H9 (cell line): ENCODE measurements around the gene C13orf42. TPM values are rescaled to one million over a fixed set of nuclear protein-coding genes. Genes with fewer than 3 reads are reported as not detected.

Source experiments
- DNase-seq: peaks from one replicate; pipeline ENCODE4 v3.0.0-alpha.2; 2017
- H2AFZ ChIP-seq: one replicate; pipeline ENCODE4 v1.6.1; 2013; ENCODE audit warnings: mild to moderate bottlenecking, low read length, control low read depth, moderate library complexity
- H2AK5ac ChIP-seq: 2 replicates; pipeline ENCODE4 v1.6.1; 2013; ENCODE audit warnings: low read length, control low read depth, mixed read lengths; ENCODE audit not compliant: insufficient read length
- H2BK120ac ChIP-seq: one replicate; pipeline ENCODE4 v1.6.1; 2013; ENCODE audit warnings: low read depth, mild to moderate bottlenecking, low read length, control low read depth, inconsistent platforms; ENCODE audit not compliant: poor library complexity, severe bottlenecking
- H2BK12ac ChIP-seq: 2 replicates; pipeline ENCODE4 v1.6.1; 2013; ENCODE audit warnings: low read length, control low read depth, mixed read lengths, low read depth; ENCODE audit not compliant: insufficient read length
- H2BK15ac ChIP-seq: 2 replicates; pipeline ENCODE4 v1.6.1; 2013; ENCODE audit warnings: low read depth, low read length, control low read depth
- H2BK20ac ChIP-seq: one replicate; pipeline ENCODE4 v1.6.1; 2013; ENCODE audit warnings: low read depth, mild to moderate bottlenecking, low read length, control low read depth, inconsistent platforms; ENCODE audit not compliant: poor library complexity, severe bottlenecking
- H2BK5ac ChIP-seq: 2 replicates; pipeline ENCODE4 v1.6.1; 2013; ENCODE audit warnings: low read length, control low read depth, mixed read lengths; ENCODE audit not compliant: insufficient read length
- H3K14ac ChIP-seq: 2 replicates; pipeline ENCODE4 v1.6.1; 2013; ENCODE audit warnings: low read length, control low read depth; ENCODE audit not compliant: insufficient read depth
- H3K18ac ChIP-seq: 2 replicates; pipeline ENCODE4 v1.6.1; 2013; ENCODE audit warnings: low read depth, mild to moderate bottlenecking, mixed read lengths, low read length, control low read depth; ENCODE audit not compliant: insufficient read length
- H3K23ac ChIP-seq: 2 replicates; pipeline ENCODE4 v1.6.1; 2013; ENCODE audit warnings: low read length, control low read depth, mixed read lengths, low read depth; ENCODE audit not compliant: insufficient read length
- H3K23me2 ChIP-seq: 2 replicates; pipeline ENCODE4 v1.6.1; 2013; ENCODE audit warnings: low read depth, mild to moderate bottlenecking, mixed read lengths, low read length, control low read depth; ENCODE audit not compliant: insufficient read length, poor library complexity, severe bottlenecking
- H3K27ac ChIP-seq: 2 replicates; pipeline ENCODE4 v1.5.1; 2013; ENCODE audit warnings: low read length, control low read depth, mixed read lengths, low read depth; ENCODE audit not compliant: insufficient read length
- H3K27me3 ChIP-seq: 2 replicates; pipeline ENCODE4 v1.6.1; 2013; ENCODE audit warnings: low read length, control low read depth, inconsistent platforms; ENCODE audit not compliant: insufficient read depth
- H3K4ac ChIP-seq: 2 replicates; pipeline ENCODE4 v1.6.1; 2013; ENCODE audit warnings: low read depth, mild to moderate bottlenecking, control low read depth, inconsistent platforms, low read length, moderate library complexity
- H3K4me1 ChIP-seq: 2 replicates; pipeline ENCODE4 v1.6.1; 2013; ENCODE audit warnings: low read length, control low read depth, inconsistent platforms; ENCODE audit not compliant: insufficient read depth
- H3K4me2 ChIP-seq: 2 replicates; pipeline ENCODE4 v1.6.1; 2013; ENCODE audit warnings: low read length, control low read depth, mixed read lengths; ENCODE audit not compliant: insufficient read length, insufficient read depth
- H3K56ac ChIP-seq: 2 replicates; pipeline ENCODE4 v1.6.1; 2013; ENCODE audit warnings: low read depth, mild to moderate bottlenecking, mixed read lengths, low read length, control low read depth; ENCODE audit not compliant: insufficient read length
- H3K79me1 ChIP-seq: 2 replicates; pipeline ENCODE4 v1.6.1; 2013; ENCODE audit warnings: low read depth, mild to moderate bottlenecking, moderate library complexity, low read length, control low read depth, inconsistent platforms; ENCODE audit not compliant: insufficient read depth, poor library complexity, severe bottlenecking
- H3K79me2 ChIP-seq: 2 replicates; pipeline ENCODE4 v1.6.1; 2013; ENCODE audit warnings: low read length, control low read depth, inconsistent platforms; ENCODE audit not compliant: insufficient read depth
- H3K9ac ChIP-seq: 2 replicates; pipeline ENCODE4 v1.6.1; 2013; ENCODE audit warnings: low read length, control low read depth, mixed read lengths; ENCODE audit not compliant: insufficient read length; ENCODE audit errors: extremely low read depth
- H3K9me3 ChIP-seq: one replicate; pipeline ENCODE4 v1.6.1; 2013; ENCODE audit warnings: low read depth, low read length, inconsistent platforms; ENCODE audit not compliant: control insufficient read depth
- H3T11ph ChIP-seq: one replicate; pipeline ENCODE4 v1.6.1; 2013; ENCODE audit warnings: mild to moderate bottlenecking, low read length, control low read depth, inconsistent platforms
- H4K20me1 ChIP-seq: one replicate; pipeline ENCODE4 v1.6.1; 2013; ENCODE audit not compliant: control insufficient read depth, insufficient read length, insufficient read depth
- H4K5ac ChIP-seq: 2 replicates; pipeline ENCODE4 v1.6.1; 2013; ENCODE audit warnings: low read depth, mild to moderate bottlenecking, mixed read lengths, low read length, control low read depth; ENCODE audit not compliant: insufficient read length
- H4K8ac ChIP-seq: replicated peaks from 2 replicates; pipeline ENCODE4 v1.6.1; 2013; ENCODE audit warnings: low read length, control low read depth, mixed read lengths, low read depth; ENCODE audit not compliant: insufficient read length
- H4K91ac ChIP-seq: 2 replicates; pipeline ENCODE4 v1.6.1; 2013; ENCODE audit warnings: low read depth, mild to moderate bottlenecking, moderate library complexity, mixed read lengths, low read length, control low read depth; ENCODE audit not compliant: insufficient read length
- H3K27ac Mint-ChIP-seq, 3 experiments: 2 replicates in 2 of 3; 3 replicates in 1 of 3; pipeline ENCODE4 v1.8.0; 2020 to 2021; ENCODE audit warnings: mixed read lengths in 3 of 3, mild to moderate bottlenecking in 1 of 3, moderate library complexity in 1 of 3
- H3K27me3 Mint-ChIP-seq: 2 replicates; pipeline ENCODE4 v1.8.0; 2021; ENCODE audit warnings: low read depth, mild to moderate bottlenecking, moderate library complexity, mixed read lengths
- H3K36me3 Mint-ChIP-seq, 3 experiments: 2 replicates in 2 of 3; 3 replicates in 1 of 3; pipeline ENCODE4 v1.8.0; 2020 to 2021; ENCODE audit warnings: low read depth in 3 of 3, mixed read lengths in 3 of 3; ENCODE audit not compliant: insufficient read depth in 1 of 3
- H3K4me1 Mint-ChIP-seq, 2 experiments: 2 replicates each; pipeline ENCODE4 v1.8.0; 2020; ENCODE audit warnings: mixed read lengths in 2 of 2
- H3K4me3 Mint-ChIP-seq, 2 experiments: 2 replicates in 1 of 2; 3 replicates in 1 of 2; pipeline ENCODE4 v1.8.0; 2020 to 2021; ENCODE audit warnings: mild to moderate bottlenecking in 2 of 2, mixed read lengths in 2 of 2, moderate library complexity in 1 of 2
- H3K9me3 Mint-ChIP-seq, 2 experiments: 2 replicates in 1 of 2; 3 replicates in 1 of 2; pipeline ENCODE4 v1.8.0; 2020; ENCODE audit warnings: mild to moderate bottlenecking in 2 of 2, mixed read lengths in 2 of 2, moderate library complexity in 1 of 2
- WGBS: extraction: QIAGEN DNeasy Blood & Tissue Kit; methylation state at CpG from one replicate; pipeline ENCODE4 v1.1.7; 2013; ENCODE audit warnings: missing lambda C conversion rate, low lambda C conversion rate, mixed read lengths; ENCODE audit not compliant: insufficient read length; ENCODE audit errors: extremely low coverage; 5-methylcytosine and 5-hydroxymethylcytosine counted together
- total RNA-seq: library from RNA; stranded (reverse); gene quantifications from 2 replicates; pipeline ENCODE4 v1.2.1, GENCODE V29; 2021
- TF ChIP-seq, protein P1 (sequence below): fragments of 200-600 bp; sonication (generic); conservative IDR thresholded peaks from 3 replicates; pipeline ENCODE4 v1.8.0; 2021; ENCODE audit warnings: antibody characterized with exemption, mild to moderate bottlenecking

The C13orf42 gene
- total RNA-seq, 1 experiment from 2014 or later: 16.5 TPM

DNA sequence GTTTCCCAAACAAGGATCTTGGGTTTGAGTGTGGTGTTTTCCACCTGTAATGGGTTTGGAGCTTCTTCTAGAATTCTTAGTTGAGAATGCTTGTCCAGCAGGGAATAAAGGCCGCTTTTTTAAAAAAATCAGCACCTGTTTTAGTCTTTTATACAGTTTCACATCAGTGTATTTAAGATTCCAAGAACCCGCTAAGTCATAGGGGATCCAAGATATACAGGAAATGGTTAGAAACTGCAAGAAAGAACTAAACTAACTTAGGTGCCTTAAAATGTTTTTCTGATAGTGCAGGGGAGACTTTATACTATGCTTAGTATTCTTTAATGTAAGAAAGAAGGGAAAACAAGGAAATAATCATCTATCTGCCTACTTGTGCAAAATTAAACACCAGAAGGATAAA lies 74.7 kb downstream of the C13orf42 start:
- TF ChIP-seq, protein P1, sequence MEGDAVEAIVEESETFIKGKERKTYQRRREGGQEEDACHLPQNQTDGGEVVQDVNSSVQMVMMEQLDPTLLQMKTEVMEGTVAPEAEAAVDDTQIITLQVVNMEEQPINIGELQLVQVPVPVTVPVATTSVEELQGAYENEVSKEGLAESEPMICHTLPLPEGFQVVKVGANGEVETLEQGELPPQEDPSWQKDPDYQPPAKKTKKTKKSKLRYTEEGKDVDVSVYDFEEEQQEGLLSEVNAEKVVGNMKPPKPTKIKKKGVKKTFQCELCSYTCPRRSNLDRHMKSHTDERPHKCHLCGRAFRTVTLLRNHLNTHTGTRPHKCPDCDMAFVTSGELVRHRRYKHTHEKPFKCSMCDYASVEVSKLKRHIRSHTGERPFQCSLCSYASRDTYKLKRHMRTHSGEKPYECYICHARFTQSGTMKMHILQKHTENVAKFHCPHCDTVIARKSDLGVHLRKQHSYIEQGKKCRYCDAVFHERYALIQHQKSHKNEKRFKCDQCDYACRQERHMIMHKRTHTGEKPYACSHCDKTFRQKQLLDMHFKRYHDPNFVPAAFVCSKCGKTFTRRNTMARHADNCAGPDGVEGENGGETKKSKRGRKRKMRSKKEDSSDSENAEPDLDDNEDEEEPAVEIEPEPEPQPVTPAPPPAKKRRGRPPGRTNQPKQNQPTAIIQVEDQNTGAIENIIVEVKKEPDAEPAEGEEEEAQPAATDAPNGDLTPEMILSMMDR: no peak
- H2AFZ ChIP-seq: no peak overlapping the region
- H3K9ac ChIP-seq: no peak overlapping the region
- no peak overlapping the region for H2BK20ac ChIP-seq
- H3K27me3 Mint-ChIP-seq: peaks cover 2% of the 10 kb centered on the region; the same call in 1 of the 2 replicates
- H3K9me3 Mint-ChIP-seq: no peaks in the 10 kb centered on the region
- no peaks in the 10 kb centered on the region for H4K20me1 ChIP-seq
- no peak overlapping the region for H3K23ac ChIP-seq
- no peaks in the 10 kb centered on the region for H3K79me1 ChIP-seq
- H3K56ac ChIP-seq: no peak overlapping the region
- H3K27me3 ChIP-seq: no peaks in the 10 kb centered on the region
- no peak overlapping the region for H3K4ac ChIP-seq
- H4K8ac ChIP-seq: no peak overlapping the region
- no peak overlapping the region for H3K4me3 Mint-ChIP-seq
- WGBS: no CpG with 5 or more reads among the region's 2 CpGs
- H3K27ac Mint-ChIP-seq: no peak overlapping the region
- no peak overlapping the region for H2BK12ac ChIP-seq
- no peak overlapping the region for H2BK120ac ChIP-seq
- H2BK5ac ChIP-seq: no peak overlapping the region
- no peak overlapping the region for H2AK5ac ChIP-seq
- no peak overlapping the region for H3K18ac ChIP-seq
- no peaks in the 10 kb centered on the region for H3K23me2 ChIP-seq
- peaks cover 2% of the 10 kb centered on the region; the same call in 1 of the 2 replicates for H3K4me1 ChIP-seq
- no peak overlapping the region for H2BK15ac ChIP-seq
- no peak overlapping the region for H3T11ph ChIP-seq
- no peak overlapping the region for H4K5ac ChIP-seq
- DNase-seq: no peak
- no peaks in the 10 kb centered on the region for H3K9me3 ChIP-seq
- H3K36me3 Mint-ChIP-seq: no peaks in the 10 kb centered on the region; a peak in 1 of 7 replicates
- no peaks in the 10 kb centered on the region for H3K79me2 ChIP-seq
- H3K4me2 ChIP-seq: no peak overlapping the region
- H3K4me1 Mint-ChIP-seq: peaks cover 9 to 11% of the 10 kb centered on the region in 2 experiments
- no peak overlapping the region for H3K14ac ChIP-seq
- H3K27ac ChIP-seq: no peak overlapping the region
- H4K91ac ChIP-seq: no peak overlapping the region
